ENCODE measurements around the gene MRPS22.

GRCh38 chr3:139339219-139339906, 4.5 kb upstream of the MRPS22 start:
- TF ChIP-seq, protein P1, sequence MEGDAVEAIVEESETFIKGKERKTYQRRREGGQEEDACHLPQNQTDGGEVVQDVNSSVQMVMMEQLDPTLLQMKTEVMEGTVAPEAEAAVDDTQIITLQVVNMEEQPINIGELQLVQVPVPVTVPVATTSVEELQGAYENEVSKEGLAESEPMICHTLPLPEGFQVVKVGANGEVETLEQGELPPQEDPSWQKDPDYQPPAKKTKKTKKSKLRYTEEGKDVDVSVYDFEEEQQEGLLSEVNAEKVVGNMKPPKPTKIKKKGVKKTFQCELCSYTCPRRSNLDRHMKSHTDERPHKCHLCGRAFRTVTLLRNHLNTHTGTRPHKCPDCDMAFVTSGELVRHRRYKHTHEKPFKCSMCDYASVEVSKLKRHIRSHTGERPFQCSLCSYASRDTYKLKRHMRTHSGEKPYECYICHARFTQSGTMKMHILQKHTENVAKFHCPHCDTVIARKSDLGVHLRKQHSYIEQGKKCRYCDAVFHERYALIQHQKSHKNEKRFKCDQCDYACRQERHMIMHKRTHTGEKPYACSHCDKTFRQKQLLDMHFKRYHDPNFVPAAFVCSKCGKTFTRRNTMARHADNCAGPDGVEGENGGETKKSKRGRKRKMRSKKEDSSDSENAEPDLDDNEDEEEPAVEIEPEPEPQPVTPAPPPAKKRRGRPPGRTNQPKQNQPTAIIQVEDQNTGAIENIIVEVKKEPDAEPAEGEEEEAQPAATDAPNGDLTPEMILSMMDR (IDR thresholded peaks at IDR 0.05; ENCODE audit: low read depth, low read length, poor library complexity, severe bottlenecking) = no peak
- no peak for TF ChIP-seq EZH2phosphoT487 (IDR thresholded peaks at IDR 0.05; ENCODE audit: borderline replicate concordance, low read length)
